ENCODE data around the gene AKT1.
"Not testable (repeated sequence)": the region's sequence is repeated elsewhere in the genome, so short reads cannot be mapped to it uniquely, and the experiment has no call there.

The AKT1 gene

DNA sequence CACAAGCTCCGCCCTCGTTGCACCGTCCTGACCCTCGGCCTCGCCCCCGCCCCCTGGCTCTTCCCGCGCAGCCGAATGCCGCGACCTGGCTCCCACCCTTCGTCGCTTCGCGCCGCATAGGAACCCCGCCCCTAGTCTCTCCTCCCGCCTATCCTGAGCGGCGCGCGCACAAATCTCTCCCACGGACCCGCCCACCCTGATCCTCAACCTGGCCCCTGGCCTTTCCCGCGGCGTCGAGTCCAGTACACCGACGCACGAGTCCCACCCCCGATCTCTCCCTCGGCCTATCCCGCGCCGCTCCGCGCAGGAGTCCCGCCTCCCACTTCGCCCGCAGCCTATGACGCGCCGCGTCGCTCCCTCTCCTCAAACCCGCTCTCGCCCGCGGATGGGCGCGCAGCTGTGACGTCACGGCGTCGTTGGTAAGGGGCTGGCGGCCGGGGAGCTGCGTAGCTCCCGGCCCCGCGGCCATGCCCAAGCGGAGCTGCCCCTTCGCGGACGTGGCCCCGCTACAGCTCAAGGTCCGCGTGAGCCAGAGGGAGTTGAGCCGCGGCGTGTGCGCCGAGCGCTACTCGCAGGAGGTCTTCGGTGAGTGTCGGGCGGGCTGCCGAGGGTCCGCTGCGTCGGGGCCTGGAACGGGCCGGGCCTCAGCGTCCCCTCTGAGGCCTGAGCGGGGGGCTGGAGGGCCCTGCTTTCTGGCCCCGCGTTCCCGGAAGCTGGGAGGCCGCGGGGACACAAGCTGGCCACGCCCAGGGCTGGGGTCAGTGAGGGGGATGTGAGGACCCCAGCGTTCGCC, 42.6 kb downstream of the AKT1 start, which contains the start of gene SIVA1:
TSS of gene SIVA1 (plus strand) at position 413 of the 793 bp plus-strand sequence. CDS start at position 468, 55 bp downstream.
- H3K4me3 ChIP-seq (replicated peaks in 1 of 2; ENCODE audit: low read depth in 2 of 2, low read length in 2 of 2) = peak within 1 kb of the TSS; percentile 98 to 99
- TF ChIP-seq, protein P1, sequence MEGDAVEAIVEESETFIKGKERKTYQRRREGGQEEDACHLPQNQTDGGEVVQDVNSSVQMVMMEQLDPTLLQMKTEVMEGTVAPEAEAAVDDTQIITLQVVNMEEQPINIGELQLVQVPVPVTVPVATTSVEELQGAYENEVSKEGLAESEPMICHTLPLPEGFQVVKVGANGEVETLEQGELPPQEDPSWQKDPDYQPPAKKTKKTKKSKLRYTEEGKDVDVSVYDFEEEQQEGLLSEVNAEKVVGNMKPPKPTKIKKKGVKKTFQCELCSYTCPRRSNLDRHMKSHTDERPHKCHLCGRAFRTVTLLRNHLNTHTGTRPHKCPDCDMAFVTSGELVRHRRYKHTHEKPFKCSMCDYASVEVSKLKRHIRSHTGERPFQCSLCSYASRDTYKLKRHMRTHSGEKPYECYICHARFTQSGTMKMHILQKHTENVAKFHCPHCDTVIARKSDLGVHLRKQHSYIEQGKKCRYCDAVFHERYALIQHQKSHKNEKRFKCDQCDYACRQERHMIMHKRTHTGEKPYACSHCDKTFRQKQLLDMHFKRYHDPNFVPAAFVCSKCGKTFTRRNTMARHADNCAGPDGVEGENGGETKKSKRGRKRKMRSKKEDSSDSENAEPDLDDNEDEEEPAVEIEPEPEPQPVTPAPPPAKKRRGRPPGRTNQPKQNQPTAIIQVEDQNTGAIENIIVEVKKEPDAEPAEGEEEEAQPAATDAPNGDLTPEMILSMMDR (IDR thresholded peaks at IDR 0.05; ENCODE audit: low read depth, low read length) = no peak
- DNase-seq (ENCODE audit: low read depth in 2 of 2) = peak; percentile 99 to 100

DNA sequence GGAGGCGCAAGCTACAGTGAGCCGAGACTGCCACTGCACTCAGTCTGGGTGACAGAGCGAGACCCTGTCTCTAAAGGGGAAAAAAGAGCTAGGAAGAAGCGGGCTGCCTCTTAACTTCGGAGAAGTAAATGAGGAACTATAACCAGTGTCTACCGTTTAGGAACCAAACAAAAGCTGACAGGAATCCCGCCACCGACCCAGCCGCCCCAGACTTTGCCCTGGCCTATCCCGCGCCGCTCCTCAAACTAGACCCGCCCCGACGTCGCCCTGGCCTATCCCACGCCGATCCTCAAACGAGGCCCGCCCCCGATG, 43.2 kb downstream of the AKT1 start:
- H3K4me3 ChIP-seq (replicated peaks in 1 of 2; ENCODE audit: low read depth in 2 of 2, low read length in 2 of 2) = peak overlapping the region; percentile 40 to 99
- no peak for DNase-seq (ENCODE audit: low read depth in 2 of 2)
- TF ChIP-seq, protein P1 (IDR thresholded peaks at IDR 0.05; ENCODE audit: low read depth, low read length) = no peak

DNA sequence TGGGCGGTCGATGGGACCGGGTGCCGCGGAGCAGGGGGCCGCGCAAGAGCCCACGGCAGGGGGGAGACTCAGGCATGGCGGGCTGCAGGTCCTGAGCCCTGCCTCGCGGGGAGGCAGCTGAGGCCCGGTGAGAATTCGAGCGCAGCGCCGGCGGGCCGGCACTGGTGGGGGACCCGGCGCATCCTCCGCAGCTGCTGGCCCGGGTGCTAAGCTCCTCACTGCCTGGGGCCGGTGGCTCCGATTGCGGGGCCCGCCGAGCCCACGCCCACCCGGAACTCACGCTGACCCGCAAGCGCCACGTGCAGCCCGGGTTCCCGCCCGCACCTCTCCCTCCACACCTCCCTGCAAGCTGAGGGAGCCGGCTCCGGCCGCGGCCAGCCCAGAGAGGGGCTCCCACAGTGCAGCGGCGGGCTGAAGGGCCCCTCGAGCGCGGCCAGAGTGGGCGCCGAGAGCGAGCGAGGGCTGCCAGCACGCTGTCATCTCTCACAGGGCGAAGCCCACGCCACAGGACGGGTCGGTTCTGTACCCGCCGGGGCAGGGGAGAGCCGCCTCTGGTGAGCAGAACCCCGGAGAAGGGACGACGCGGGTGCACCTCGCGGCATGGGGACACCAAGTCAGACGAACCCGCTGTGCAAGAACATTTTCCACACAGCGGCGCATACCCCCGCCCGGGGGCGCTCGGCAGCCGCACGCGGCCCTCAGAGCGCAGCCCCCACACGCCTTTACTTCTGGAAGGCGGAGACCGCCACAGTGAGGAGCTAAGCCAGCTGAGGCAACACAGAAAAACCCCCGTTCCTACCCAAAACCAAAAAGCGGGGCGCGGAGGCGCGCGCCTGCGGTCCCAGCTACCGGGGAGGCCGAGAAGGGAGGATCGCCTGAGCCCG, 43.8 kb downstream of the AKT1 start:
- peak overlapping the region; percentile 40 to 99 for H3K4me3 ChIP-seq (replicated peaks in 1 of 2; ENCODE audit: low read depth in 2 of 2, low read length in 2 of 2)
- TF ChIP-seq, protein P1 (IDR thresholded peaks at IDR 0.05; ENCODE audit: low read depth, low read length) = no peak
- no peak for DNase-seq (ENCODE audit: low read depth in 2 of 2)

DNA sequence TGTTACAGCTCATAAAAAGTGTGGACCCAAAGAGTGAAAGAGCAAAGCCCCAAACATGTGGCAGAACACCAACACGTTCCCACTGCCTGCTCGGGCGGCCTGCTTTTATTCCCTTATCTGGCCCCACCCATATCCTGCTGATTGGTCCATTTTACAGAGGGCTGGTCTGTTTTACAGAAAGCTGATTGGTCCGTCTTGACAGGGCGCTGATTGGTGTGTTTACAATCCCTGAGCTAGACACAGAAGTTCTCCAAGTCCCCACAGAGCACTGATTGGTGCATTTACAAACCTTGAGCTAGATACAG, 44.8 kb downstream of the AKT1 start:
- H3K4me3 ChIP-seq (replicated peaks in 1 of 2; ENCODE audit: low read depth in 2 of 2, low read length in 2 of 2); DNase-seq (ENCODE audit: low read depth in 2 of 2): not testable (repeated sequence)

DNA sequence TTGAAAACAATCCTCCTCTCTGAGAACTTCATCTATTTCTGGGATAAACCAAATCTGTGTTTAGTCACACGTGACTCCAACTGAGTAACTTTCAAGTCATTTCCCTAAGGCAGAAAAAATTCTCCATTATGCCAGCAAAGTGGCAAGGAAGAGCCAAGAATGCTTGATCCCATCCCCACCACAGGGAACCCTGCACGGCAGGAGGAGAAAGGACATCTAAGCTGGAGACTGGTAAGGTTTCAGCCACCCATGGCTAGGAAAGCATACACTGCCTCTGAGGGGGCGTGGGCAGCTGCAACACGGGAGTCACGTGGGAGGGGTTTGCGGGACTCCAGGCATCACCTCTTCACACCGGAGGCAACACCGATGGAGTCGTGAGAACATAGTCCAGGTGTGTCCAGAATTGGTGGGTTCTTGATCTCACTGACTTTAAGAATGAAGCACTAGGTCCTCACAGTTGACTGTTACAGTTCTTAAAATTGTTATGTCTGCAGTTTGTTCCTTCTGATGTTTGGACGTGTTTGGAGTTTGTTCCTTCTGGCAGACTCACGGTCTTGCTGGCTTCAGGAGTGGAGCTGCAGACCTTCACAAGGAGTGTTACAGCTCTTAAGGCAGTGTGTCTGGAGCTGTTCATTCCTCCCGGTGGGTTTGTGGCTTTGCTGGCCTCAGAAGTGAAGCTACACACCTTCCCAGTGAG, 45.3 kb downstream of the AKT1 start:
- DNase-seq (ENCODE audit: low read depth in 2 of 2) = no peak
- TF ChIP-seq, protein P1 (IDR thresholded peaks at IDR 0.05; ENCODE audit: low read depth, low read length) = no peak
- no peak overlapping the region for H3K4me3 ChIP-seq (replicated peaks in 1 of 2; ENCODE audit: low read depth in 2 of 2, low read length in 2 of 2)

DNA sequence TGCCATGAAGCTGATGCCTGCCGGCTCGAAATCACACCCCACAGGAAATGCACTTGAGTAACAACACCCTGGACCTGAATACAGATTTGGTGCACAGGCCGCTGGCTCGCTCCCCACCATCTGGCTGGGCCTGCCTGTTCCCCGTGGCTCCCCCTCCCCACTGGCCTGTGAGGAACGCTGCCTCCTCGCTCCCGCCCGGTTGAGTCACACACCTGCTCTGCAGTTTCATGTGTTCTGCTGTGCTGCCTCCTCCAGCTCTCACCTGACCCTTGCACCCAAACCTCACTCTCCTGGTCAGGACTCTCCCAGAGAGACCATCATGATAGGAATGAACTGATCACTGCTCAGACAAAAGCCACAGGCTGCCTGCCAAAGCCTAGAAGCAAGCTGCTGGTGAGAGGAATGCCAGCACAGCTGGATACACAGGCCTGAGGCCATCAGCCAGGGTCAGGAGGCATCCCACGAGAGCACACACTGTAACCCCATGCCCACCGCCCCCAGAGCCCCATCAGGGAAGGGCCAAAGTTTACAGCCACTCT, 46.4 kb downstream of the AKT1 start:
- TF ChIP-seq, protein P1 (IDR thresholded peaks at IDR 0.05; ENCODE audit: low read depth, low read length) = no peak
- DNase-seq (ENCODE audit: low read depth in 2 of 2) = no peak
- H3K4me3 ChIP-seq (replicated peaks in 1 of 2; ENCODE audit: low read depth in 2 of 2, low read length in 2 of 2) = no peak overlapping the region

Measured in cardiac fibroblast (primary cell).